Mucosa of descending colon (tissue), 3 donors: ENCODE measurements around the gene HMMR. TPM values are rescaled to one million over a fixed set of nuclear protein-coding genes. Genes with fewer than 3 reads are reported as not detected.
"Not testable (repeated sequence)": the region's sequence is repeated elsewhere in the genome, so short reads cannot be mapped to it uniquely, and the experiment has no call there.

Source experiments
- ATAC-seq: fragments of 200-7000 bp; cut with Tn5 transposase; one replicate; pipeline ENCODE4 v1.9.1; 2020; ENCODE audit warnings: mild to moderate bottlenecking, moderate library complexity
- DNase-seq, 3 donors: peaks; one replicate each; pipeline ENCODE4 v3.0.0-alpha.2; 2020
- H3K36me3 ChIP-seq: fragments of 200-600 bp; one replicate; pipeline ENCODE4 v1.8.0; 2021; ENCODE audit warnings: low read depth, mild to moderate bottlenecking
- H3K4me1 ChIP-seq: fragments of 200-600 bp; one replicate; pipeline ENCODE4 v1.8.0; 2021; ENCODE audit warnings: low read depth, mild to moderate bottlenecking
- H3K4me3 ChIP-seq: fragments of 200-600 bp; one replicate; pipeline ENCODE4 v1.8.0; 2021; ENCODE audit warnings: mild to moderate bottlenecking
- H3K9me3 ChIP-seq: fragments of 200-600 bp; one replicate; pipeline ENCODE4 v1.8.0; 2021; ENCODE audit warnings: mild to moderate bottlenecking
- CTCF ChIP-seq: fragments of 200-600 bp; IDR thresholded peaks from one replicate; pipeline ENCODE4 v1.8.0; 2022; ENCODE audit warnings: antibody characterized with exemption, mild to moderate bottlenecking
- intact Hi-C, 2 donors: fragments of 100-400 bp; cut with DNase I in 1 of 2; cut with micrococcal nuclease in 1 of 2; formaldehyde crosslinking; loops; one replicate each; pipeline versions ENCODE4 v1.11.0 to v1.11.1; 2022; cut with DNase I, micrococcal nuclease
- long read RNA-seq, 2 donors: library from polyadenylated mRNA; unstranded; transcript quantifications; one replicate each; pipeline ENCODE4 v2.0.0, GENCODE V29; 2019 to 2021
- total RNA-seq, 3 donors: library from RNA; stranded (reverse); fragmentation: NEBNext Ultra II Directional in 2 of 3; extraction: Animal tissue kit (Norgen Biotek cat#: 25700) in 2 of 3; gene quantifications; one replicate each; pipeline versions ENCODE4 v1.2.1 to v1.2.4, GENCODE V29; 2021 to 2023
- donor health status: DM: no; HTN: no; CAD: no; lungs with moderate emphysema.
- donor health status: DM: no; HTN: no; CAD: no.
- donor health status: DM: no; HTN: yes; CAD: no.

Gene HMMR
- total RNA-seq: 10 to 100 TPM in 1 of 3 donors, 1 to 10 TPM in 2; 2.3 to 19.0 (median 4.0) TPM
- long read RNA-seq, donor 1, partial matches to known transcripts: 0 of 2 reads
- long read RNA-seq, donor 1, other reads (novel, unspliced or antisense): 0 of 2 reads
- long read RNA-seq, donor 2, partial matches to known transcripts: 5 of 8 reads
- long read RNA-seq, donor 2, other reads (novel, unspliced or antisense): 2 of 8 reads

DNA sequence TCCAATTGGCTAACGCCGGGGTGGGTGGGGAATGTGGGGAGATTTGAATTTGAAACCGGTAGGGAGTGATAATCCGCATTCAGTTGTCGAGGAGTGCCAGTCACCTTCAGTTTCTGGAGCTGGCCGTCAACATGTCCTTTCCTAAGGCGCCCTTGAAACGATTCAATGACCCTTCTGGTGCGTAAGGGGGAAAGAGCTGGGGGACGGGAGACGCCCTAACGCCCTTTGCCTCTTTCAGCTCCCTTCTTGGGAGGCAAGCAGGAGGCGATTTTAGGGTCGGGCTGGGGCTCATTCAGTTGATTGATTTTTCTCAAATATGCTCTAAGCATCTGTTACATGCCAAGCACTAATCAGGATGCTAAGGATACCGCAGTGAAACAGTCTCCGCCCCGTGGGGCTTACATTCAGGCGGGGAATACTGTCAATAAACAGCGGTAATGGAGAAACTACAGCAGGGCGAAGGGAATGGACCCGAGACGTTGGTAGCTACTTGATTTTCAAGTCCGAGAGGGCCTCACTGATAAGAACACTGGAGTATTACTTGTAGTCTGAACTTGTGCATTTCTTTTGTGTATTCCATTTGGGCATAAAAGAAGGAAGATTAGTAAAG is at the start of gene HMMR:
Gene HMMR, plus strand, starts transcription at position 71 of the 610 bp plus-strand sequence. Its CDS starts 61 bp downstream, at position 132.
- ATAC-seq: no peak
- DNase-seq: no peak
- TF ChIP-seq CTCF: no peak

DNA sequence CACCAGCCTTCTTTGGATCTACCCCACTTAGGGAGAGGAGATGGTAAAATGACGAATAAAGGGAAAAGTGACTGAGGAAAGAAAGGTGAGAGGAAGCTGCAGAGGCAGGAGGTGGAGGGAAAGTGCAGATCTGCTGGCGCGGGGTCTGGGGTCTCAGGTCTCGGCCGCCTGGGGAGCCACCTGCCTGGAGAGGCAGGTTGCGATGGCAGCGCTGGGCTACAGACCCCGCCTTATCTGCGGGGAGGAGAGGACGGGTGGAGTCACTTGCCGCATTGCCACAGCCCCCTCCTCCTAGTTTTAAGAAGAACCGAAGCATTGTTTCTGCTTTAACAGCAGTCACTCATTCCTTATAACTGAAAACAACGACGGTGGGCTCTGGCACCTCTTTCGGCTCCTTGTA is 44.8 kb upstream of the HMMR start:
- H3K4me3 ChIP-seq, H3K4me1 ChIP-seq, H3K36me3 ChIP-seq, DNase-seq, ATAC-seq, H3K9me3 ChIP-seq, intact Hi-C loops: not testable (repeated sequence)

More for the DNA sequence above, at the start of gene HMMR:
- no peaks in the 10 kb centered on the region for H3K9me3 ChIP-seq
- H3K4me1 ChIP-seq: peaks cover 5% of the 10 kb centered on the region
- intact Hi-C loops: no loop called here
- H3K4me3 ChIP-seq: peak within 1 kb of the TSS; percentile 38
- no peaks in the 10 kb centered on the region for H3K36me3 ChIP-seq

DNA sequence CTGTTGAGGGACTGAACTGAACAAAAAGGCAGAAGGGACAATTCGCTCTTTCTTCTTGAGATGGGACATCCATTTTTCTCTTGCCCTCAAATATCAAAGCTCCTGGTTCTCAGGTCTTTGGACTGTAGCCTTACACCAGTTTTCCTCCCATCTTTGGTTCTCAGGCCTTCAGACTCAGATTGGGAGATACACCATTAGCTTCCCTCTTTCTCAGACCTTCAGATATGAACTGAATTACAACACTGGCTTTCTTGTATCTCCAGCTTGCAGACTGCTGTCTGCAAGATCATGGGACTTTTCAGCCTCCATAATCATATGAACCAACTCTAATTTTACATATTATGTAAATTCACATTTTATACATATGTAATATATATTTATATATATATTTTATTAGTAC is 35.6 kb upstream of the HMMR start:
- DNase-seq: no peak
- intact Hi-C loops: no loop called here
- no peaks in the 10 kb centered on the region for H3K4me1 ChIP-seq
- H3K4me3 ChIP-seq: no peak overlapping the region
- H3K9me3 ChIP-seq: no peaks in the 10 kb centered on the region
- no peak for ATAC-seq
- H3K36me3 ChIP-seq: no peaks in the 10 kb centered on the region
- no peak for TF ChIP-seq CTCF

DNA sequence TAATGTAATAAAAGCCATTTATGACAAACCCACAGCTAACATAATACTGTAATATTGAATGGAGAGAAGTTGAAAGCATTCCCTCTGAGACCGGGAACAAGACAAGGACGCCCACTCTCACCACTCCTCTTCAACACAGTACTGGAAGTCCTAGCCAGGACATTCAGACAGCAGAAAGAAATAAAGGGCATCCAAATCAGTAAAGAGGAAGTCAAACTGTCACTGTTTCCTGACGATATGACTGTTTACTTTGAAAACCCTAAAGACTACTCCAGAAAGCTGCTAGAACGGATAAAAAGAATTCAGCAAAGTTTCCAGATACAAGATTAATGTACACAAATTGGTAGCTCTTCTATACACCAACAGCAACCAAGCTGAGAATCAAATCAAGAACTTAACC is 34.3 kb upstream of the HMMR start:
- DNase-seq, H3K4me1 ChIP-seq, ATAC-seq, H3K9me3 ChIP-seq, intact Hi-C loops, H3K36me3 ChIP-seq, H3K4me3 ChIP-seq: not testable (repeated sequence)

- no peak for DNase-seq
- no peaks in the 10 kb centered on the region for H3K9me3 ChIP-seq
Observed at GRCh38 chr5:163432544-163432943, 27.9 kb upstream of the HMMR start.

GRCh38 chr5:163433271-163433670 is 27.2 kb upstream of the HMMR start:
- H3K9me3 ChIP-seq: no peaks in the 10 kb centered on the region
- ATAC-seq (peak; percentile 49), DNase-seq (peak in 2 of 3 donors; percentile 38 to 61)
- no peak for TF ChIP-seq CTCF
- H3K36me3 ChIP-seq: no peaks in the 10 kb centered on the region
- intact Hi-C loops: no loop called here
- H3K4me1 ChIP-seq: peaks cover 16% of the 10 kb centered on the region
- H3K4me3 ChIP-seq: no peak overlapping the region

More at GRCh38 chr5:163432544-163432943, 27.9 kb upstream of the HMMR start:
- intact Hi-C loops: no loop called here
- TF ChIP-seq CTCF: no peak
- Histone ChIP-seq H3K4me3 (no peak overlapping the region), H3K36me3 (no peaks in the 10 kb centered on the region), H3K4me1 (peaks cover 15% of the 10 kb centered on the region)
- ATAC-seq: no peak
